RPMI7951 (cell line): Measurements from ENCODE around the gene CLGN. TPM values are rescaled to one million over a fixed set of nuclear protein-coding genes. Genes with fewer than 3 reads are reported as not detected.
"Not testable (repeated sequence)": the region's sequence is repeated elsewhere in the genome, so short reads cannot be mapped to it uniquely, and the experiment has no call there.

Experiments used
- DNase-seq: peaks from one replicate; pipeline ENCODE4 v3.0.0-alpha.2; 2012; ENCODE audit warnings: low read depth
- total RNA-seq: library from RNA; depleted of rRNA; stranded (reverse); fragments of >200 nt; shearing (Covaris generic); gene quantifications from 2 replicates; pipeline ENCODE4 v1.2.3, GENCODE V29; 2014; rRNA removed

Gene CLGN
- total RNA-seq: 1.3 TPM in 1 of 2 replicates, not detected in the other

DNA sequence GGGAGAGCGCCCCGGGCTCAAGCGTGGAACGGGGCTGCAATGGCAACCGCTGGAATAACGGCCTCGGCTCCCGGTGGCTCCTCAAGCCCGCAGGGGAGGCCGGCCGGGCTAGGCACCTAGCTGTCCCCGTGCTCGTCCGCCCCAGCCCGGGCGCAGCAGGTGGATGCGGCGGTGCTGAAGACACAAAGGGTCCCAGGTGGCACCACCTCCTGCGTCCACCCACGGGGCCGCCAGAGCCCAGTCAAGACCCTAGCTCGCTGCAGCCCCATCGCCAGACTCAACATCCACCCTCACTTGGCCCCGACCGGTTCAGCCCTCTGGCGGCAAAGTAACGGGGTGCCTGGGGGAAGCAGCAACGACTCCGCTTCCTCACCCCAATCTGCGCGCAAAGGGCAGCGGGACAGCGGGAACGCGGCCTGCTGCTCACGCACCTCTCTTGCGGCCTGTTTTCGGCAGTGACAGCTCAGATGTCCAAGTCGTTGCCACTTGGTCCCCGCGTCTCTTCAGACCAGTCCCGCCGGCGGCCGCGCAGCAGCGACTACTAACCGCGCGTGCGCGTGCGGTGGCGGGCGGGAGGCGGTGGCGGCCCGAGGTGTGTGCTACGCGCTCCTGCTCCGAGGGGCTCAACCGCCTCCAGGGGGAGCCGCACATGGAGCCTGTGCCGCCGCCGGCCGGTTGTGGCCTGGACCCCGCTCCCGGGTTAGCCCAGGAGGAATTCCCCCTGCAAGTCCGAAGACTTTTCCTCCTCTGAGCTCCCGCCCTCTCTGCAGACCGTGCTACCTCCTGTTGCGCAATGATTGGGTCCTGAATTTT is at the start of gene CLGN:
TSS of gene CLGN (minus strand) at position 543 of the 813 bp plus-strand sequence. CDS start 14,570 bp downstream, outside the sequence.
- peak; percentile 20 for DNase-seq

GRCh38 chr4:140472156-140472555 is 44.7 kb upstream of the CLGN start:
- DNase-seq: no peak

DNA sequence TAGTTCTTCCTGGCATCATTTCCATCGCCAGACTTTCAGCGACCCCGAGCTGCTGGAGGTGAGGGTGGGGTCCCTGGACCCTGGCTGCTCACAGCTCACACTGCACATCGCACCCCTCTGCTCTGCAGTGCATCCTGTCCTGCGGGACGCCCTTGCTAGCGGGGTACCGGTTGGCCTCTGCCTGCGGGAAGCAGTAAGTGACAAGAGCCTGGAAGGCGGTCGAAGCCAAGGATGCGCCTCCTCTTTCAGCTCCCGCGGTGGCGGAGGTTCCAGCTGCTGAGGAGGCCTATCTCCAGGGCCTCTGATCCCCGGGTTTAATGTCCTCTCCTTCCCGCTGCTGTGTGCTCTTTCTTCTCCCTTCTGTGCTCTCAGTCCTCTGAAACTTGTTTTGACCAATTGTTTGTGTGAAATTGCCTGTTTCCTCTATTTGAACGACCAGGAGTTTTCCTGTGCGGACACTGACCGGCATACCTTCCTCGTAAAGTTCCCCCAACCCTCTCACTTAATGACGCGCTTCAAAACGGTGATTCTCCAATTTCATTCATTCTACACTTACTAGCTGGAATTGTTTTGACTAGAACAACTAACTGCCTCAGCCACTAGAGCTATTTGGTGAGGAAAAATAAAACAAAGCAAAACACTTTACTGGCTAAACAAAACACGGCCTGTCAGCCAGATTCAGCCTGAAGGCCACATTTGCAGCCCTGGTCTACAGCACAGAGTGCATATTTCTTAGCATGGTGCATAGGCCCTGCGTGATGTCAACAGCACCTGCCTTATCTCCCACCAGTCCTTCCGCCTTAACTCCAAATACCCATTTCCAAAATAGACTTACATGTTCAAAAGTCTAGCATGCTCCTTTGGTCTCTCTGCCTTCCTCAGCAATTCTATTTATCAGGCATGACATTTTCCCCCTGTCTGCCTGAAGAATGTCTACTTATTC is 42.6 kb upstream of the CLGN start:
- DNase-seq: no peak

DNA sequence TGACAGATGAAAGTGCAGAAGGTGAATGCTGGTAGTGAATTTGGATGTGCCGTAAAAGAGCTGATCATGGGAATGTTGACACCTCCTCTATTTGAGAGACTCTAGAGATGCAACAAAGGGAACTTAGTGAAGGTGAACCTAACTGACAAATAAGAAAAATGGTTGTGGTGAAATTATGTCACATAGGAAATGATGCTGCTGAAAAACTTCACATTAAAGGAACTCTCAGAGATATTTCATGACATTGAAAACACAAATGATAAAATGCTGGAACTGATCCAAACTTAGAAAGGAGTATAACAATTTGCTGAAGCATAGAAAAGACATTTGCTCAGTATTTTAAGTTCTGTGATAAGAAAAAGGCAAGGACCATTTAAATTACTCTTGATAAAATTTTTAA is 38.7 kb upstream of the CLGN start:
- no peak for DNase-seq

- no peak for DNase-seq
Measured at GRCh38 chr4:140463614-140464013, 36.2 kb upstream of the CLGN start.

DNA sequence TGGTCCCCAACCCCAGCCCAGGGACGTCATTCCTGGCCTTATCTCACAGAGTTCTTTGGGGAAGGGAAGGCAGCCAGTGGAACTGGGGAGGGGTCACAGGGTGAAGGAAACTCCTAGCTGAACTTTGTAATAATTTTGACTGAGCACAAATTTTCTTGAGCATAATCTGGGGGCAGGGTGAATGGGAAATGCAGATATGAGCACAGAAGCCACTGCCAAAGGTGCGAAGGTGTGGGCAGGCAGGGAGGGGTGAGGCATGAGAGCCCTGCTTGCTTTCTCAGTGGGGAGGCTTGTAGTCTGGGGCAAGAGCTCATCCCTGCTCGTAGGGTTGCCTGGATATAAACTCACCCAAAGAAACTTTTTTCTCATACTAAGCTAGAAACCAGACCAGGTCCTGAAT is 35.7 kb upstream of the CLGN start:
- no peak for DNase-seq

DNA sequence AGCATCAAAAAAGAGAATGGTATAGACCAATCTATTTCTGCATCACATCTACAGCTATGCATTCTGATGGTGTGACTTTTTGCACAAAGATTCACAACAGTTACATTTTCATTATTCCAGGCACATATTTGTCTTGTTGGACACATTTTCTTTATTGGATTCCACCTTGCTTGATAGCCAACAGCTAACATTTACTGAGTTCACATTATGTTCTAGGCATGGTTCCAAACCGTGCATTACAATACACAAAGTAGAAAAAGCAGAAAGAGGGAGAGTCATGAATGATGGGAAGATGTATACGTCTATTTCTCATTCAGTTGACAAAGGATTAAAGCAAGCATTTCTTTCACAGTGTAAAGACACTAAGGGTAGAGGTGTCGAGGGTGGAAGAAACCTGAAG is 22.9 kb upstream of the CLGN start:
- no peak for DNase-seq

DNA sequence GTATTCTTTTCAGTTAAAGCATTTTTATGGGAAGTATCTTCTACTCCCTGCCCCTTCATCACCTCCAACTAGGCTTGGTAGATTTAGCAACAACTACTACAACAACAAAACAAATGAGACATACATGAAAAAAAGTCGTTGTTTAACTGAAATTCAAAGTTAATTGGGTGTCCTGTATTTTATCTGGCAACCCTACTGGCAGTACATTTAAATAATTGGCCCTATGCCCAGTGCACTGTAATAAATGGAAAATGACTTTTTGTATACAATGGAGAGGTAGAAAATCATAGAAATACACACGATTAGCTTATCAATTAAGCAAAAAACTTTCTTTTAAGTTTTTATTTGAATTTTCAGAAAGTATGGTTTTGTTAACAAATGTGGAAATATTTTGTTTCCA is 21.4 kb upstream of the CLGN start:
- DNase-seq: no peak

DNA sequence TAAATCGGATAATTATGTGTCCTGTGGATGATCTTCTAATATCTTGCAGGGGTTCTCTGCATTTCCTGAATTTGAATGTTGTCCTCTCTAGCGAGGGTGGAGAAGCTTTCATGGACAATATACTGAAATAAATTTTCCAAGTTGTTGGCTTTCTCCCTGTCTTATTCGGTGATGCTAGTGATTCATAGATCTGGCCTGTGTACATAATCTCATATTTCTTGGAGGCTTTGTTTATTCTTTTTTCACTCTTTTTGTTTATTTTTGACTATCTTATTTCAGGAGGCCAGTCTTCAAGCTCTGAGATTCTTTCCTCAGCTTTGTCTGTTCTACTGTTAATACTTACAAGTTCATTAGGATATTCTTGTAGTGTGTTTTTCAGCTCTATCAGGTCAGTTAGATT is 20.7 kb upstream of the CLGN start:
- DNase-seq: no peak

DNA sequence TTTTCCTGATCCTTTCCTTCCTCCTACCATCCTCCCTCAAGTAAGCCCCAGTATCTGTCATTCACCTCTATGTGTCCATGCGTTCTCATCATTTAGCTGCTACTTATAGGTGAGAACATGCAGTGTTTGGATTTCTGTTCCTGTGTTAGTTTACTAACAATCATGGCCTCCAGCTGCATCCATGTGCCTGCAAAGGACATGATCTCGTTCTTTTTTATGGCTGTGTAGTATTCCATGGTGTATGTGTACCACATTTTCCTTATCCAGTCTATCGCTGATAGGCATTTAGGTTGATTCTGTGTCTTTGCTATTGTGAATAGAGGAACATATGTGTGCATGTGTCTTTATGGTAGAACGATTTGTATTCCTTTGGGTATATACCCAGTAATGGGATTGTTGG is 16.9 kb upstream of the CLGN start:
- DNase-seq: not testable (repeated sequence)

- DNase-seq: no peak
Measured at GRCh38 chr4:140439644-140440142, 12.2 kb upstream of the CLGN start.

GRCh38 chr4:140427919-140428471 is 547 bp upstream of the CLGN start:
- DNase-seq: no peak

DNA sequence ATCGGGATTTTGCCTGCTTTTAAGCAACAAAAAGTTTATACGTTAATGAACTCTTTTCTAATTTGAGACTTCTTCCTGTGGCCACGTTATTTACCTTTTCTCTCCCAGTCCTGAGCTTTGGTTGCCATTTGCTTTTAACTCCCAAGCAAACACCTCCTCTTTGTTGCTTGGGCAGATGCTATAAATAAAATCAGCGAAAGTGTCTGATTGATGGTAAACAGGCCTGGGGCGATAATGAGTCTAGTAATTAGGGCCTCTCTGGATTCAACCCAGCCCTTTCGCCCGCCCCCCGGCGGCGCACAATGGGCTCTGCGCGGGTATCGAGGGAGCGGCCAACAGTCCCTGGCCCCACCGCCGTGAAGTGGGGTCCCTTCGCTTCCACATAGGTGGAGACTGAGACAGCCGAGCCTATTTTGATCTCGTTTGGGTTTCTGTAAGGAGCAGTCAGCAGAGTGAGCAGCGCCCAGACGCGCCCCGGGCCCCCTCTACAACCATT is 790 bp downstream of the CLGN start:
- DNase-seq: no peak

DNA sequence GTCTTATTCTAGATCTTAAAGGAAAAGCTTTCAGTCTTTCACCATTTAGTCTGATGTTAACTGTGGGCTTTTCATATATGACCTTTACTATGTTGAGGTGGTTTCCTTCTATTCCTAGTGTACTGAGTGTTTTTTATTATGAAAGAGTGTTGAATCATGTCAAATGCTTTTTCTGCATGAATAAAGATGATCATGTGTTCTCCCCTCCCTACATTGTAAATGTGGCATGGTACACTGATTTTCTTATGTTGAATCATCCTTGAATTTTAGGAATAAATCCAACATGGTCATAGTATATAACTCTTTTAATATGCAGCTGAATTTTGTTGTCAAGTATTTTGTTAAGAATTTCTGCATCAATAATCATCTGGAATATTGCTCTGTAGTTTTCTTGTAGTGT is 4.3 kb downstream of the CLGN start:
- DNase-seq: no peak

DNA sequence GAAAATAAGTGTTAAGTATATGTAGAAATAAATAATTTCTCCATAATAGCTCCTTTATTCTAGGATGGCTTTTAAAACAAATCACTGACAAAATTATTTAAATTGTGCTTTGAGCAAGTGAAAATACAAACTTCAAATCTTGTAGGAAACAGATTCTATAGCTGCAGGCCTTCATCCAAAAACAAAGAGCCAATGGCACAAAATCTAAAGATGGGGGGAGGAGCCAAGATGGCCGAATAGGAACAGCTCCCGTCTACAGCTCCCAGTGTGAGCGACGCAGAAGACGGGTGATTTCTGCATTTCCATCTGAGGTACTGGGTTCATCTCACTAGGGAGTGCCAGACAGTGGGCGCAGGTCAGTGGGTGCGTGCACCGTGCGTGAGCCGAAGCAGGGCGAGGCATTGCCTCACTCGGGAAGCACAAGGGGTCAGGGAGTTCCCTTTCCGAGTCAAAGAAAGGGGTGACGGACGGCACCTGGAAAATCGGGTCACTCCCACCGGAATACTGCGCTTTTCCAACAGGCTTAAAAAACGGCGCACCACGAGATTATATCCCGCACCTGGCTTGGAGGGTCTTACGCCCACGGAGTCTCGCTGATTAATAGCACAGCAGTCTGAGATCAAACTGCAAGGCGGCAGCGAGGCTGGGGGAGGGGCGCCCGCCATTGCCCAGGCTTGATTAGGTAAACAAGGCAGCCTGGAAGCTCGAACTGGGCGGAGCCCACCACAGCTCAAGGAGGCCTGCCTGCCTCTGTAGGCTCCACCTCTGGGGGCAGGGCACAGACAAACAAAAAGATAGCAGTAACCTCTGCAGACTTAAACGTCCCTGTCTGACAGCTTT is 14.1 kb downstream of the CLGN start:
- DNase-seq: not testable (repeated sequence)

GRCh38 chr4:140408974-140409373 is 18.5 kb downstream of the CLGN start:
- no peak for DNase-seq

DNA sequence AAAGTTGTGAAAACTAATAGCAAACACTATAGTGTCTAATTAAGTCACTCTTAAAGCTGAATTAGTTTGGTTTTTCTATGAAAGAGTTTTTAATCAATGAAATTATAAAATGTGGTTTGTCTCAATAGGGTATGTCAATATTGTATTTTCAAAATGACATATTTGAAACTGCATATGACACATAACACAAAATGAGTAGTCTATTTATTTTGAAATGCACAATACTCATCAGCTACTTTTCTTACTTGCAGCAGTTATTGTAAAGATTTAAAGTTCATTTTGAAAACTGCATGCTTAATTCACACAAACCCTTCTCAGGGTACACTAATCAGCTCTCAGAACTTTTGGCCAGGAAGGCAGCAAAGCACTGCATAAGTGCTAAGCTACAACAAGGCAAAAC is 21.2 kb downstream of the CLGN start:
- no peak for DNase-seq

- DNase-seq: no peak
Measured at GRCh38 chr4:140400111-140400510, 27.3 kb downstream of the CLGN start.

- no peak for DNase-seq
Measured at GRCh38 chr4:140395668-140396067, 31.8 kb downstream of the CLGN start.

- DNase-seq: no peak
Measured at GRCh38 chr4:140388015-140388414, 39.4 kb downstream of the CLGN start.

DNA sequence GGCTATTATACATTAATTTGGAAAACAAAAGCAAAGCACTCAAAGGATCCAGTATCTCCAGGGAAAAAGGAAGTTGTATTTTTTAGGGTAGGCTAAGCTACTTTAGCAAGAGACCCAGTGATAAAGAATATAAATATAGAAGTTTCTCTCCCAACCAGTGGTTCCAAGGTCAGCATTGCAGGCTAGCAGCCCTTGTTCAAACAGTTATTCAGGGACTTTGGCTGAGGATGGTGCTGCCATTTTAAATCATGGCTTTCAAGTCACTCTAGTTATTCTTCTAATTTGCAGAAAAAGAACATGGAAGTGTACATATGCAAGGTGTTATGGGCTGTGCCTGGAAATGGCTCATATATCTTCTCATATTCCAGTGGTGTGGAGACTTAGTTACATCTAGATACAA is 44.7 kb downstream of the CLGN start:
- no peak for DNase-seq
